AG09309 (cell line): Measurements from ENCODE around the gene FNDC3A.

Experiments used
- DNase-seq: peaks from one replicate; pipeline ENCODE4 v3.0.0-alpha.2; 2010; ENCODE audit warnings: low read depth
- H3K4me3 ChIP-seq: 2 replicates; pipeline ENCODE4 v1.5.1; 2011; ENCODE audit warnings: mild to moderate bottlenecking, low read depth, low read length, moderate library complexity; ENCODE audit not compliant: control insufficient read depth
- CTCF ChIP-seq: IDR thresholded peaks from 2 replicates; pipeline ENCODE4 v1.5.1; 2011; ENCODE audit warnings: mild to moderate bottlenecking, low read depth, low read length, inconsistent platforms; ENCODE audit not compliant: insufficient read depth, control insufficient read depth; ENCODE audit errors: missing control alignments

Gene FNDC3A

DNA sequence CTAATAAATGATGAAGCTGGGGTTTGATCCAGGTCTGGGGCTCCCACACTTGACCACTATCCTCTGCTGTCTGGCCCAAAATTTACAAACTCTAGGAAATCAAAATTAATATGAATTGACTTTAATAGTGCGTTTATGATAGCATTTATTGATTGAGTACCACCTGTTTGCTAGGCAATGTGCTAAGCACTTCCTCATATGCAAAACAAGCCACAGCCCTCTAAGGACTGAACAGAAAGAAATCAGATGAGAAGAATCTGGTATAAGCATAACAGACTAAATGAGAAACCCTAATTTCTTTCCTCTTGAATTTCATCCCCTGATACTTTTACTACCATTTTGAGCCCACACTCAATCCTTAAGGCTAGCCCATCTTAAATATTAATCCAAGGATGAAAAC, 237.8 kb downstream of the FNDC3A start:
- no peak overlapping the region for H3K4me3 ChIP-seq

DNA sequence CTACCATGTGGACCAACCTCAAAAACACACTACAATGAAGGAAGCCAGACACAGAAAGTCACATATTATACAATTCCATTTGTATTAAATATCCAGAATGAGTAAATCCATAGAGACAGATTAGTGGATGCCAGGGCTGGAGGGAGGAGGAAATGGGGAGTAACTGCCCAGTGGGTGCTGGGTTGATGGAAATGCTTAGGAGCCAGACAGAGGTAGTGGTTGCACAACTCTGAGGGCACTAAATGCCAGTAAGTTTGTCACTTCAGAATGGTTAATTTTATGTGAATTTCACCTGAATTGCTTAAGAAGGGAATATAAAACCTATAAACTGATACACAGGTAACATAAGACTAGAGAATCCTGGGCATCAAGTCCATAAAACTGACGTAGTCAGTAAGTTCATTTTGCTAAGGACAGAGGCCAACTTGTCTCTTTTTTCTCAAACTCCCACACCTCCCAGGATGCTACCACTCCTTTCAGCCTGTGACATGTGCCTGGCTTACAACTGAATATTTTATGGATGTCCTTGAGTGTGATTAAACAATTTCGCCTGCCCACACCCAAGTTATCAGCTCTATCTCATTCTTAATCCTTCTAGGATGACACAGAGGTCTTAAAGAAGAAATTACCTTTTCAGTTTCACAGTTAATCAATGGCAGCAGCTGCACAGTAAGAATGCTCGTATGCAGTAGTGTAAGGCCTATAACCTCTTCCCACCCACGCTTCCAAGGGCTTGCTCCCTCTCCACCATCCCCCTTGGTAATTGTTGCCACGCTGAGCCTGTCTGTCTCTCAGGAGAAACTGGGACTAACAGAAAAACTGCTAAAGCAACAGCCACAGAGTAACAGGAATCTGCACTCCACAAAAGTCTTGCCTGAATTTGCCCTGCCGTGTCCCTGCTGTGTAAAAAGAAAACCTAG, 238.5 kb downstream of the FNDC3A start:
- no peak overlapping the region for H3K4me3 ChIP-seq
- no peak for DNase-seq
- no peak for TF ChIP-seq CTCF

More for the DNA sequence above, 237.8 kb downstream of the FNDC3A start:
- no peak for DNase-seq
- TF ChIP-seq CTCF, result no peak

DNA sequence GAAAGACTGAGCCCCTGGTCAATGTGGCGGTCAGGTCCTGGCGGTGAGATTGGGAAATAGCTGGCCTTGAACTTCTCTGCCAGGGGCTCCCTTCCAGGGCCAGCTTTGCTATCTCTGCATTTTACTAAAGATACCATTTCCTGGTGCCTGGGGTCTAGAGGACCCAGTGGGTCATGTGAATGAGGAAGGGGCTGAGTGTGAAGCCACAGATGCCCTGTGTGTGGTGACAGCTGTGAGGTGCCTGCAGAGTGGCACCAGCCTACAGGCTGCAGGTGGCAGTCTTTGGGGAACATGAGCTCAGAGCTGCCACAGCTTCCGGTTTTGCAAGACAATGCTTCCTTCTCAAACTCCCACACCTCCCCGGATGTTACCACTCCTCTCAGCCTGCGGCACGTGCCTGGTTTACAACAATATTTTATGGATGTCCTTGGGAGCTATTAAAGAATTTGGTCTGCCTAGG, 239.2 kb downstream of the FNDC3A start:
- DNase-seq, result no peak
- TF ChIP-seq CTCF, result peak; percentile 7
- no peak overlapping the region for H3K4me3 ChIP-seq

DNA sequence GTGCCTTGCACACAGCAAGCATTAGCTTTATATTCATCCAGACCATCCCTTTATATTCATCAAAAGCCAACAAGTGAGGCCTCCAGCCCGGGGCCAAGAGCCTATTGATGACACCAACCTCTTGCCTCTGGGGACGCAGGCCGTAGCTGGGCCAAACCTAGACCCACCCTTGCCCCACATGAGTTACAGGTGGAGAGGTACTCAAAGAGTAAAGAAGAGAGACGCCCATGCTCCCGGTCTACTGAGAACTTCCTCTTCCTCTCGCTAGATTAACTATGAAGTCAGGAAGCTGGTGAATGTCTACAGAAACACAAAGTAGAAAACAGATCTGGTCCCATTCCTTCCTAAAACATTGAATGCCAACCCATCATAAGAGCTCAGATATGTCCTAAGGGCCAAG, 240.6 kb downstream of the FNDC3A start:
- TF ChIP-seq CTCF, result no peak
- H3K4me3 ChIP-seq, result no peak overlapping the region
- no peak for DNase-seq

DNA sequence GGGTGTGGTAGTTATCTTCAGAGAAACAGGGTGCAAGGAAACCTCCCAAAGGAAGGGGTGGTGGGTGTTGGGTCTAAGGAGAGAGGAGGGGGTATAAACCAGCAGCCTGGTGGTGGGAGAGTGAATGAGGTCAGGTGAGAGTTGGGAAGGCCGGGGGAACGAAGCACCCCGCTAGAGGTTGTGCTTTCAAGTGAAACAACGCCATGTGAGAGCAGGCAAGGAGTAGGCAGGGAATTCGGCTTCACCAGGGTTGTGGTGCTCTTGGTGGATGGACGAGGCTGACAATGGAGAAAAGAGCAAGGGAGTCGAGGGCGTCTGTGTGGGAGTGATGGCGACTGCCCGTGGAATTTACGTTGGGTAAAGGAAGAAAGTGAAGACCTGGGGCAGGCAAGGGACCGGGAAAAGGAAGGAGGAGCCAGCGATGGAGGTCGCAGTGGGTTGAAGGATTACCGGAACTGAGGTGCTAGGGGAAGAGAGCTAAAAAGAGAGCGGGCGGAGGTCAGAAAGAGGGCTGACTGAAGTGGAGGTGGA, 242.3 kb downstream of the FNDC3A start:
- no peak for DNase-seq
- no peak overlapping the region for H3K4me3 ChIP-seq
- no peak for TF ChIP-seq CTCF

GRCh38 chr13:49218493-49219051, 242.9 kb downstream of the FNDC3A start:
- no peak for DNase-seq
- H3K4me3 ChIP-seq, result no peak overlapping the region
- TF ChIP-seq CTCF, result no peak
